Activated CD4-positive, alpha-beta T cell treated with anti-CD3 and anti-CD28 coated beads, Interleukin-2, amount 50 U/mL, for 16 hours (primary cell): ENCODE results near the gene WNT11.
"Not testable (repeated sequence)": the region's sequence is repeated elsewhere in the genome, so short reads cannot be mapped to it uniquely, and the experiment has no call there.

ENCODE experiments used
- DNase-seq: peaks from one replicate; pipeline ENCODE4 v3.0.0-alpha.2; 2020

WNT11 gene

GRCh38 chr11:76201056-76201455 lies 5.2 kb downstream of the WNT11 start:
- DNase-seq, result no peak

GRCh38 chr11:76200006-76200940 lies 6.0 kb downstream of the WNT11 start:
- DNase-seq, result no peak

GRCh38 chr11:76198691-76199090 lies 7.6 kb downstream of the WNT11 start:
- not testable (repeated sequence) for DNase-seq

- no peak for DNase-seq
These were observed 8.2 kb downstream of the WNT11 start for GRCh38 chr11:76197941-76198640.

GRCh38 chr11:76197332-76197731 lies 9.0 kb downstream of the WNT11 start:
- no peak for DNase-seq

- no peak for DNase-seq
These were observed 9.5 kb downstream of the WNT11 start for GRCh38 chr11:76196849-76197248.

- DNase-seq, result no peak
These were observed 11.2 kb downstream of the WNT11 start for GRCh38 chr11:76194872-76195668.

GRCh38 chr11:76193219-76193618 lies 13.1 kb downstream of the WNT11 start:
- no peak for DNase-seq

- DNase-seq, result no peak
These were observed 15.9 kb downstream of the WNT11 start for GRCh38 chr11:76190376-76190775.

GRCh38 chr11:76189682-76190081 lies 16.6 kb downstream of the WNT11 start:
- DNase-seq, result no peak

GRCh38 chr11:76188873-76189272 lies 17.4 kb downstream of the WNT11 start:
- no peak for DNase-seq

GRCh38 chr11:76186776-76187279 lies 19.5 kb downstream of the WNT11 start:
- no peak for DNase-seq

GRCh38 chr11:76185931-76186401 lies 20.3 kb downstream of the WNT11 start:
- DNase-seq, result no peak

- DNase-seq, result no peak
These were observed 20.8 kb downstream of the WNT11 start for GRCh38 chr11:76185511-76185910.

GRCh38 chr11:76184551-76184993 lies 21.7 kb downstream of the WNT11 start:
- DNase-seq, result no peak

- DNase-seq, result no peak
These were observed 24.9 kb downstream of the WNT11 start for GRCh38 chr11:76181371-76181770.

GRCh38 chr11:76179147-76179546 lies 27.2 kb downstream of the WNT11 start:
- no peak for DNase-seq

- no peak for DNase-seq
These were observed 29.0 kb downstream of the WNT11 start for GRCh38 chr11:76177250-76177686.

GRCh38 chr11:76176463-76176862 lies 29.8 kb downstream of the WNT11 start:
- DNase-seq, result no peak

GRCh38 chr11:76175783-76176182 lies 30.5 kb downstream of the WNT11 start:
- no peak for DNase-seq

GRCh38 chr11:76174330-76174729 lies 32.0 kb downstream of the WNT11 start:
- DNase-seq, result no peak

GRCh38 chr11:76173663-76174062 lies 32.6 kb downstream of the WNT11 start:
- no peak for DNase-seq

- DNase-seq, result no peak
These were observed 33.7 kb downstream of the WNT11 start for GRCh38 chr11:76172583-76172982.
